Keratinocyte (primary cell): ENCODE data around the gene DCAF7. TPM values are rescaled to one million over a fixed set of nuclear protein-coding genes. Genes with fewer than 3 reads are reported as not detected.

Experiments used
- DNase-seq: peaks from one replicate; pipeline ENCODE4 v3.0.0-alpha.2; 2011; ENCODE audit warnings: low read depth, missing footprints, low spot score
- FAIRE-seq: peaks from 2 replicates; lab custom pipeline; 2011; peaks lifted over from hg19 to GRCh38; lab: Jason Lieb, UNC
- H2AFZ ChIP-seq: 2 replicates; pipeline ENCODE4 v1.6.0; 2012; ENCODE audit warnings: low read length, control low read depth, inconsistent platforms; ENCODE audit not compliant: control insufficient read depth
- H3K27ac ChIP-seq: 2 replicates; pipeline ENCODE4 v1.5.1; 2011; ENCODE audit warnings: low read length; ENCODE audit not compliant: control insufficient read depth, insufficient read depth
- H3K27me3 ChIP-seq: 3 replicates; pipeline ENCODE4 v1.6.0; 2011; ENCODE audit warnings: low read length; ENCODE audit not compliant: control insufficient read depth, insufficient read depth; ENCODE audit errors: extremely low read depth
- H3K36me3 ChIP-seq, 2 experiments: 2 replicates in 1 of 2; 3 replicates in 1 of 2; pipeline ENCODE4 v1.5.1; 2011; ENCODE audit warnings: low read length in 2 of 2, mild to moderate bottlenecking in 1 of 2; ENCODE audit not compliant: control insufficient read depth in 2 of 2, insufficient read depth in 2 of 2; ENCODE audit errors: extremely low read depth in 1 of 2
- H3K4me1 ChIP-seq: 3 replicates; pipeline ENCODE4 v1.5.1; 2011; ENCODE audit warnings: low read length; ENCODE audit not compliant: control insufficient read depth, insufficient read depth; ENCODE audit errors: extremely low read depth
- H3K4me2 ChIP-seq: 3 replicates; pipeline ENCODE4 v1.6.0; 2011; ENCODE audit warnings: low read depth, low read length; ENCODE audit not compliant: control insufficient read depth, insufficient read depth; ENCODE audit errors: extremely low read depth
- H3K4me3 ChIP-seq, 3 experiments: fragments of 200-600 bp in 1 of 3; sonication (generic) in 1 of 3; 2 replicates in 2 of 3; 3 replicates in 1 of 3; pipeline ENCODE4 v1.5.1; 2011 to 2016; ENCODE audit warnings: low read length in 3 of 3, mild to moderate bottlenecking in 3 of 3, control low read depth in 2 of 3, inconsistent platforms in 1 of 3, low read depth in 1 of 3, mixed read lengths in 1 of 3, mixed run types in 1 of 3, moderate library complexity in 1 of 3; ENCODE audit not compliant: control insufficient read depth in 2 of 3, insufficient read depth in 2 of 3; ENCODE audit errors: extremely low read depth in 1 of 3
- H3K79me2 ChIP-seq: 2 replicates; pipeline ENCODE4 v1.6.0; 2012; ENCODE audit warnings: low read length; ENCODE audit not compliant: control insufficient read depth, insufficient read depth
- H3K9ac ChIP-seq: 3 replicates; pipeline ENCODE4 v1.6.0; 2011; ENCODE audit warnings: low read length; ENCODE audit not compliant: control insufficient read depth, insufficient read depth; ENCODE audit errors: extremely low read depth
- H3K9me1 ChIP-seq: 3 replicates; pipeline ENCODE4 v1.6.0; 2011; ENCODE audit warnings: low read length; ENCODE audit not compliant: control insufficient read depth, insufficient read depth; ENCODE audit errors: extremely low read depth
- H3K9me3 ChIP-seq: 2 replicates; pipeline ENCODE4 v1.5.1; 2012; ENCODE audit warnings: low read depth, low read length; ENCODE audit not compliant: control insufficient read depth
- H4K20me1 ChIP-seq: 3 replicates; pipeline ENCODE4 v1.6.0; 2011; ENCODE audit warnings: low read length; ENCODE audit not compliant: control insufficient read depth, insufficient read depth; ENCODE audit errors: extremely low read depth
- EZH2 ChIP-seq: IDR thresholded peaks from one replicate; pipeline ENCODE4 v1.6.1; 2012; ENCODE audit warnings: inconsistent platforms, mild to moderate bottlenecking, low read length, moderate library complexity
- dilution Hi-C: fragments of 300-500 bp; cut with MboI; formaldehyde crosslinking; loops from one replicate; pipeline ENCODE4 v1.7.0; 2020; ENCODE audit warnings: low sequenced_read_pairs; ENCODE audit not compliant: extremely low pct_ligation_motif_present
- polyA plus RNA-seq, 5 experiments: library from polyadenylated mRNA; depleted of rRNA in 3 of 5; stranded (reverse) in 3 of 5; stranded (forward) in 1 of 5; unstranded in 1 of 5; fragments of >200 nt; gene quantifications; 1 replicate in 1 of 5; 2 replicates in 3 of 5; 3 replicates in 1 of 5; pipeline versions ENCODE4 v1.2.1 to v1.2.3, GENCODE V29; 2011 to 2012; ENCODE audit warnings: missing spikeins in 2 of 5, low read depth in 1 of 5, low replicate concordance in 1 of 5
- TF ChIP-seq, protein P1 (sequence below), 3 experiments: IDR thresholded peaks in 1 of 3; conservative IDR thresholded peaks in 1 of 3; optimal IDR thresholded peaks in 1 of 3; 2 replicates in 2 of 3; 3 replicates in 1 of 3; pipeline versions ENCODE3 to v1.5.1; 2011; ENCODE audit warnings: low read length in 3 of 3, mild to moderate bottlenecking in 3 of 3, moderate library complexity in 2 of 3, control low read depth in 1 of 3, inconsistent platforms in 1 of 3; ENCODE audit not compliant: insufficient read depth in 2 of 3; ENCODE audit errors: extremely low read depth in 1 of 3

DCAF7 gene
- polyA plus RNA-seq, 1 donor (not counting 4 experiments of a cell fraction or from before 2014, with no cell fraction given): 32.6 TPM

DNA sequence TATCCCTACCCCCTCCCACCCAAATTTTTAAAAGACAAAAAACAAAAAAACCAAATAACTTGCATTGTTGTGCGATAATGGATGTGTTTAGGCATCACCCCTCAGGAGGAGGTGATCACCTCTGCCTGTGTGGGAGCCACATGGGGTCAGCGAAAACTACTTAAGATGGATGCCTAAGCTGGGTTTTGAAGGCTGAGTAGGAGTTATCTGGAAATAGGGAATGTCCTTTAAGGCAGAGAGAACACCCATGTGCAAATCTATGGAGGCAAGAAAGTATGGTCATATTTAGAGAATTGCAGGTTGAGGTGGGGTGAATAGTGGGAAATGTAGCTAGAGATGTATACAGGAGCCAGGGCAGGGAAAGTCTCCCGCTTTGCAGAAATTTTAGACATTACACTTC lies 44.9 kb downstream of the DCAF7 start:
- Histone ChIP-seq H4K20me1 (no peaks in the 10 kb centered on the region), H3K4me3 (no peak overlapping the region), H3K9ac (no peak overlapping the region), H3K27ac (no peak overlapping the region), H3K9me1 (no peaks in the 10 kb centered on the region), H3K79me2 (no peaks in the 10 kb centered on the region), H2AFZ (no peak overlapping the region), H3K9me3 (no peaks in the 10 kb centered on the region), H3K4me1 (peaks cover 2% of the 10 kb centered on the region), H3K36me3 (peaks cover 12 to 17% of the 10 kb centered on the region in 2 experiments), H3K4me2 (no peak overlapping the region), H3K27me3 (no peaks in the 10 kb centered on the region)
- DNase-seq (no peak), FAIRE-seq (no peak)
- dilution Hi-C loops: no loop called here
- TF ChIP-seq EZH2: no peak
- TF ChIP-seq, protein P1, sequence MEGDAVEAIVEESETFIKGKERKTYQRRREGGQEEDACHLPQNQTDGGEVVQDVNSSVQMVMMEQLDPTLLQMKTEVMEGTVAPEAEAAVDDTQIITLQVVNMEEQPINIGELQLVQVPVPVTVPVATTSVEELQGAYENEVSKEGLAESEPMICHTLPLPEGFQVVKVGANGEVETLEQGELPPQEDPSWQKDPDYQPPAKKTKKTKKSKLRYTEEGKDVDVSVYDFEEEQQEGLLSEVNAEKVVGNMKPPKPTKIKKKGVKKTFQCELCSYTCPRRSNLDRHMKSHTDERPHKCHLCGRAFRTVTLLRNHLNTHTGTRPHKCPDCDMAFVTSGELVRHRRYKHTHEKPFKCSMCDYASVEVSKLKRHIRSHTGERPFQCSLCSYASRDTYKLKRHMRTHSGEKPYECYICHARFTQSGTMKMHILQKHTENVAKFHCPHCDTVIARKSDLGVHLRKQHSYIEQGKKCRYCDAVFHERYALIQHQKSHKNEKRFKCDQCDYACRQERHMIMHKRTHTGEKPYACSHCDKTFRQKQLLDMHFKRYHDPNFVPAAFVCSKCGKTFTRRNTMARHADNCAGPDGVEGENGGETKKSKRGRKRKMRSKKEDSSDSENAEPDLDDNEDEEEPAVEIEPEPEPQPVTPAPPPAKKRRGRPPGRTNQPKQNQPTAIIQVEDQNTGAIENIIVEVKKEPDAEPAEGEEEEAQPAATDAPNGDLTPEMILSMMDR (optimal IDR thresholded peaks at IDR 0.05 in 1 of 3, IDR thresholded peaks at IDR 0.05 in 1 of 3, conservative IDR thresholded peaks at IDR 0.05 in 1 of 3; ENCODE audit: extremely low read depth in 1 of 3, insufficient read depth in 2 of 3, low read length in 3 of 3): no peak

DNA sequence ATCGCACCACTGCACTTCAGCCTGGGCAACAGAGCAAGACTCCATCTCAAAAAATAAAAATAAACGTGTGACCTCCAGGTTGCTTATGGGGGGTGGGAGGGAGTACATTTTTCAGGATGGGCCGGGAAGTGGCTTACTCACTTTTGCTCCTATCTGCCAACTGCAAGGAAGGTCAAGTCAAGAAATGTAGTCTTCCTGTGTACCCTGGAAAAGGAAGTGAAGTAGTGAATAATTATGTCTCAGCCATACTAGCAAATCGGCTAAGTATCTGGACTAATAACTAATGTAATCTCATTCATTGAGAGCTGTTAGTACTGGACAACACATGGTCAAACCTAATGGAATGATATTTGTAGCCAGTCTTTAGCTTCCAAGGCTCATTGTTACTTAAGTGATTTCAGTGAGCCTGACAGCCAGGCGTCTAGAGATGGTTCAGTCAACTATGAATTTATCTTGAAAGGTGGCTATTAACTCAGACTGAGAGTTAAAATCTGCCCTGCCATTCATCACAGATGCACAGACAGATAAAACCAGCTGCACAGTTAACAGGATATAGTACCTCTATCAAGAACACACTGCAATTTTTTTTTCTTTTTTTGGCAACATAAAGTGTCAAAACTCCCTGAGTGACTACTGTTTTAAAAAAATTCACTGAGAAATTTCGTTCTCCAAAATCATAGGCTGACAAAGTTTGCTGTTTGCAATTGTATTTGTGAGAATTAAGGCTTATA lies 46.7 kb downstream of the DCAF7 start:
- Histone ChIP-seq H2AFZ (no peak overlapping the region), H3K9me3 (no peaks in the 10 kb centered on the region), H3K4me1 (peaks cover 12% of the 10 kb centered on the region), H3K9me1 (no peaks in the 10 kb centered on the region), H3K27me3 (no peaks in the 10 kb centered on the region), H3K9ac (no peak overlapping the region), H3K79me2 (peaks cover 13% of the 10 kb centered on the region), H3K27ac (no peak overlapping the region), H3K36me3 (peaks cover 0 to 2% of the 10 kb centered on the region in 2 experiments), H3K4me2 (no peak overlapping the region), H3K4me3 (no peak overlapping the region), H4K20me1 (no peaks in the 10 kb centered on the region)
- dilution Hi-C loops: no loop called here
- TF ChIP-seq EZH2: no peak
- TF ChIP-seq, protein P1 (optimal IDR thresholded peaks at IDR 0.05 in 1 of 3, IDR thresholded peaks at IDR 0.05 in 1 of 3, conservative IDR thresholded peaks at IDR 0.05 in 1 of 3; ENCODE audit: extremely low read depth in 1 of 3, insufficient read depth in 2 of 3, low read length in 3 of 3): no peak
- FAIRE-seq (no peak), DNase-seq (no peak)
